Measurements from ENCODE around the gene INTS1. TPM values are rescaled to one million over a fixed set of nuclear protein-coding genes. Genes with fewer than 3 reads are reported as not detected.

INTS1 gene
- total RNA-seq, 1 donor from 2014 or later = 97.9 TPM

DNA sequence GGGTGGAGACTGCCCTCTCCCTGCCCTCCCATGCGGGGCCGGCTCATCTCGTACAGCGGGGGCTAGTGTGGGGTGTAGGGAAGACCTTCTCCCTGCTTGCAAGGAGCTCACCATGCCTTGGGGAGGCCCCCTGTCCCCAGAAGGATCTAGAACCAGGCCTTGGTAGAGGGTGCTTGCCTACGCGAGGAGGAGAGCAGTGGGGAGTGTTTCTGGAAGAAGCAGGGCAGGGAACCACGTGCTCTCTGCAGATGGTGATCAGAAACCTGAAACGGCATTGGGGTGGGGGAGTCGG is 29.0 kb upstream of the INTS1 start:
- Mint-ChIP-seq H3K27ac (peak overlapping the region; percentile 94), H3K4me3 (peak overlapping the region; percentile 89), H3K4me1 (ENCODE audit: low read depth) (peaks cover 18% of the 10 kb centered on the region), H3K9me3 (no peaks in the 10 kb centered on the region), H3K27me3 (ENCODE audit: insufficient read depth) (no peaks in the 10 kb centered on the region), H3K36me3 (ENCODE audit: low read depth) (peaks cover 4% of the 10 kb centered on the region)
- no peak for DNase-seq (ENCODE audit: low spot score)
- intact Hi-C loops (cut with micrococcal nuclease) = loop anchor here (2.0 to 5.0 kb wide), 2 partner anchors 20 to 989 kb away; no protein-coding TSS in a partner anchor

DNA sequence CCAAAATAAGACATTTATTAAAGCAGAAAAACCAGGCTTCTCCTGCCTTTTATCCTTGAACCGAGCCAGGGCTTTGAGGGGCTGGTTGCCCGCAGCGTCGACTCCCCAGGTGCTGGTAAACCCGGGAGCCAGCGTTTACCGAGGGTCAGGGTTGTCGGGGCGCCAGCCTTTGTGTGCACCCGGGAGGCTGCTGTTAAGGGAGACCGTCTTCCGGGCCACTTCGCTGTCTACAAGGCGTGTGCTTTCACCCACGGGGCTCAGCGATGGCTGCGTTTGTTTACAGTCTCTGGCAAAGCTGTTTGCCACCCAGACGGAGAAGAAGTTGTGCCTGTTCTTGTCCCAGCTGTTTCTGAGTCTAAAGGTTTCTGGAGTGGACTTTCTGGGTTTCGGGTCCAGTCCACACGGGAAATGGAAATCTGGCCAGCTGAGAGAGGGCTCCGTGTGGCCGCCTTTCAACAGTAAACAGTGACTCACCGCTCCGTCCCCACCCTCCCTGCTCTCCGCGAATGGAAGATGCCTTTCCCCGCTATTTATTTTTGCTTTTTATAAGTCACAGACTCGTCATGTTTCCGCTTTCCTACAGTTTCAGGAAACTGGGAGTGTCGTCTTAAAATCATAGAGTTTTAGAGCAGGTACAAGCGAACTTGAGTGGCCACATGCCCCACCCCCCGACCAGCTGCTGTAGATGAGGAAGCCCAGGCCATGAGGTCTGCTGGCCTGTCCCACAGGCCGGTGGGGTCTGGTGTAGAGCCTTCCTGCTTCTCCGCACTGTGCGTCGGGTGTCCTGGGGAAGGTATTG is 28.5 kb upstream of the INTS1 start:
- intact Hi-C loops (cut with micrococcal nuclease) = loop anchor here (1.0 to 5.0 kb wide), 4 partner anchors 20 to 990 kb away; partner anchors contain the start of genes MICALL2 and PSMG3
- Mint-ChIP-seq H3K4me3 (peak overlapping the region; percentile 89), H3K27ac (peak overlapping the region; percentile 94), H3K9me3 (no peaks in the 10 kb centered on the region), H3K36me3 (ENCODE audit: low read depth) (peaks cover 4% of the 10 kb centered on the region), H3K27me3 (ENCODE audit: insufficient read depth) (no peaks in the 10 kb centered on the region), H3K4me1 (ENCODE audit: low read depth) (peaks cover 18% of the 10 kb centered on the region)
- peak; percentile 40 for DNase-seq (ENCODE audit: low spot score)

DNA sequence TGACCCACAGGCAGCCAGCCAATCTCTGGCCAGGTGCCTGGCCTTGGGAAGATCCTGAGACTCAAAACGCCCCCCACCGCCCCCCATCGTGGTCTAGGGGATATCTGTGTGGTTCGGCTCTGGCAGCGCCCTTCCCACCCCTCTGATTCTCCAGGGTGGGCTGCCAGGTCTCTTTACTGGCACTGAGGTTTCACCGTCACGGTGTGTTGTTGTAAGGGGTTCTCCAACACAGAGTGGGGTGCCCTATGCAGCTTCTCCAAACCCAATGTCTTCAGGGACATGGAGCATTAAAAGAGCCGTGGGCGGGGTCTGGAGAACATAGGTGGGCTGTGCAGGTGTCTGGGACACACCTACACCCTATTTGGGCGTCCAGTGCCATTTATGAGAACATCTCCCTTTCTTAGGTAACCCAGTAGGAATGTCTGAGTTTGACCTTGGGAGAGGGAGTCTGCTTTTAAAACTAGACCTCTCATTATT is 27.8 kb upstream of the INTS1 start:
- Mint-ChIP-seq H3K27ac (peak overlapping the region; percentile 94), H3K9me3 (no peaks in the 10 kb centered on the region), H3K4me1 (ENCODE audit: low read depth) (peaks cover 18% of the 10 kb centered on the region), H3K27me3 (ENCODE audit: insufficient read depth) (no peaks in the 10 kb centered on the region), H3K36me3 (ENCODE audit: low read depth) (peaks cover 4% of the 10 kb centered on the region), H3K4me3 (peak overlapping the region; percentile 89)
- DNase-seq (ENCODE audit: low spot score) = no peak
- intact Hi-C loops (cut with micrococcal nuclease) = loop anchor here (1.0 to 5.0 kb wide), 4 partner anchors 19 to 990 kb away; partner anchors contain the start of genes MICALL2 and PSMG3

DNA sequence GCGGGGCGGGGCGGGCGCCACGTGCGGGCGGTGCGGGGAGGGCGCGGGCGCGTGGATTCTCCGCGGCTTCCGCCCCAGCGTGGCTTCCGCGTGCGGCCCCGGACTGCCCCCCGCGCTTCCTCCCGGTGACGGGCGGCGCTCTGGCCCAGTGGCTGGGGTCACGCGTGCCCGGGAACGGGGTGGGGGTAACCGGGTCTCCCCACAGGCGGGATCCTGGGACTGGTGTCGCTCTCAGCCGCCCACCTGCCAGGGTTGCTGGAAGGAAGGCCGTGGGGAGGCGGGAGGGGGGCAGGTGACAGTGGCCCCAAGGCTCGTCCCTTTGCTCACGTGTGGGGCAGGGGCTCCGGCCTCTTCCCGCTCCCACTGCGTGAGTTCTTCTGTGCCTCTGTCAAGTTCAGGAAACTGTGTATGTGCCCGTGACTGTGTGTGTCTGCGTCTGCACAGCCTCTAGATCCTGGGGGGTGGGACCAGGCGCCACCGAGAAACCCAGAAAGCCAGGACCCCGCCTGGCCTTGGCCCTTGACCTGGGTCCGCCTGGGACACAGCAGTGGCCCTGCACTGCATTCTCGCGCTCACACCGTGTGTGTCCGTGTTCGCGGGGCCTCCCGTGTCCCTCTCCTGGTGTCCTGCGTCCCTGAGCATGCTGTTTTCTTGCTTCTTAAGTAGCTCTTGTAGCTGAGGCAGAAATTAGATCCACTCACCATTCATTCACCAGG is 27.2 kb upstream of the INTS1 start:
- intact Hi-C loops (cut with micrococcal nuclease) = loop anchor here (5.0 kb wide), 1 partner anchor 991 kb away; no protein-coding TSS in a partner anchor
- H3K4me1 Mint-ChIP-seq (ENCODE audit: low read depth) = peaks cover 18% of the 10 kb centered on the region
- H3K36me3 Mint-ChIP-seq (ENCODE audit: low read depth) = peaks cover 3% of the 10 kb centered on the region
- peak; percentile 41 for DNase-seq (ENCODE audit: low spot score)
- peak overlapping the region; percentile 94 for H3K27ac Mint-ChIP-seq
- H3K9me3 Mint-ChIP-seq = no peaks in the 10 kb centered on the region
- H3K27me3 Mint-ChIP-seq (ENCODE audit: insufficient read depth) = peaks cover 5% of the 10 kb centered on the region
- peak overlapping the region; percentile 89 for H3K4me3 Mint-ChIP-seq

DNA sequence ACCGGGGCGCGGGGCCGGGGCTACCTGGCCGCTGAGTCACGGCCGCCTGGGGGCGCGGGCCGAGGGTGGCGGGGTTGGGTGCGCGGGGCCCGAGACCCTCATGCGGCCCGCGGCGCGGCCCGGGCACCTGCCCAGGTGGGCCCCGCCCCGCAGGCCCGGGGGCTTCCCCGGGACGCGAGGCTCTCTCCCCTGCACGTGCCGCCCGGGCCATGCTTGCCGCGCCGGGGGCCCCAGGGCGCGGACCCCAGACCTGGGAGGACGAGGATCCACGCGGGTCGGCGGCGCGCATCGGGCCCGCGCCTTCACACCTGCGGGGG is 26.7 kb upstream of the INTS1 start:
- no peak for DNase-seq (ENCODE audit: low spot score)
- Mint-ChIP-seq H3K27me3 (ENCODE audit: insufficient read depth) (peaks cover 6% of the 10 kb centered on the region), H3K4me3 (no peak overlapping the region), H3K36me3 (ENCODE audit: low read depth) (peaks cover 3% of the 10 kb centered on the region), H3K27ac (no peak overlapping the region), H3K9me3 (no peaks in the 10 kb centered on the region), H3K4me1 (ENCODE audit: low read depth) (peaks cover 18% of the 10 kb centered on the region)
- intact Hi-C loops (cut with micrococcal nuclease) = loop anchor here (1.0 to 5.0 kb wide), 2 partner anchors 27 to 991 kb away; partner anchors contain the start of gene INTS1

DNA sequence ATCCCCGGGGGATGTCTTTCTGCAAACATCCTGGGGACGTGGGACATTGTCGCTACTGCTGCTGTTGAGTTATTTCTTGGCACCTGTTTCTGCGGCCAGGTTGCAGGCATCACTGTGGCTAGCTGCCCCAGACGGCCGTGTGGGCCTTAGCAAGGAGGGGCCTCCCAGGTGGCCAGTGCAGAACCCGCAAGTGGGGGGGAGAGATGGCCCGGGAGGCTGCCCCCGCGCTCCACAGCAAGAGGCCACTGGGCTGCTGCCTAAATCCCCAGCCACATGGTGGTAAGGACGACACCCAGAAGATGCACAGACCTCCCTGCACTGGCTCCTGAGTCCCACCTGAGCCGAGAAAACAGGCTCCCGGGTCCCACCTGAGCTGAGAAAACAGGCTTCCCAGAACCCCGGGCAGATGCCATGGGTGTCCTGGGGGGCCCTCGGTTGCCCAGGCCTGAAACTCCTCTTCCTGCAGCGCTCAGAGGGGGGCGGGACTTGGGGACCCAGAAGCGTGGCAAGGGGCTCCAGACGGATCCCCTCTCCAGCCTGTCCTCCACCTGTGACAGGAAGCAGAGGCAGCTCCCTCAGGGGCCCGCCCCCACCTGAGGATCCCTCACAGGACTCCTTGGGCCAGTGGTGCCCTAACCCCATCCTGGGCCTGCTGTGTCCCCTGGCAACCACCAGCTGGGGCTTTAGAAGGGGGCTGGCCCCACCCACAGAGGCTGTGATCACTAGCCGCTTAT is 25.4 kb upstream of the INTS1 start:
- Mint-ChIP-seq H3K4me3 (peak overlapping the region; percentile 72), H3K9me3 (no peaks in the 10 kb centered on the region), H3K36me3 (ENCODE audit: low read depth) (peaks cover 3% of the 10 kb centered on the region), H3K27ac (peak overlapping the region; percentile 23), H3K4me1 (ENCODE audit: low read depth) (peaks cover 18% of the 10 kb centered on the region), H3K27me3 (ENCODE audit: insufficient read depth) (peaks cover 13% of the 10 kb centered on the region)
- no peak for DNase-seq (ENCODE audit: low spot score)
- intact Hi-C loops (cut with micrococcal nuclease) = loop anchor here (1.0 to 5.0 kb wide), 2 partner anchors 25 to 993 kb away; partner anchors contain the start of gene INTS1

DNA sequence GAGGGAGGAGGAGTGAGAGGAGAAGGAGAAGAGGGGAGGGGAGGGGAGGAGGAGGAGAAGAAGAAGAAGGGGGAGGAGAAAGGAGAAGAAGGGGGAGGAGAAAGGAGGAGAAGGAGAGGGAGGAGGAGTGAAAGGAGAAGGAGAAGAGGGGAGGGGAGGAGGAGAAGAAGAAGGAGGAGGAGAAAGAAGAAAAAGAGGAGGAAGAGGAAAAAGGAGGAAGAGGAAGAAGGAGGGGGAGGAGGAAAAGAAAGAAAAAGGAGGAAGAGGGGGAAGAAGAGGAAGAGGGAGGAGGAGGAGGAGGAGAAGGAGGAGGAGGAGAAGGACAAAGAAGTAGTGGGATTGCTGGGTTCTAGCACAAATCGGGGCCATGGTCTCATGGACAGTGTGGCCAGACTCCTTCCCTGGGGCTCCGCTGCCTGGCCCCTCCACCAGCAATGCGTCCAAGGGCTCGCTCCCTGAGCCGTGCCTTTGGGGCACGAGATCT is 22.1 kb upstream of the INTS1 start:
- H3K27ac Mint-ChIP-seq = no peak overlapping the region

DNA sequence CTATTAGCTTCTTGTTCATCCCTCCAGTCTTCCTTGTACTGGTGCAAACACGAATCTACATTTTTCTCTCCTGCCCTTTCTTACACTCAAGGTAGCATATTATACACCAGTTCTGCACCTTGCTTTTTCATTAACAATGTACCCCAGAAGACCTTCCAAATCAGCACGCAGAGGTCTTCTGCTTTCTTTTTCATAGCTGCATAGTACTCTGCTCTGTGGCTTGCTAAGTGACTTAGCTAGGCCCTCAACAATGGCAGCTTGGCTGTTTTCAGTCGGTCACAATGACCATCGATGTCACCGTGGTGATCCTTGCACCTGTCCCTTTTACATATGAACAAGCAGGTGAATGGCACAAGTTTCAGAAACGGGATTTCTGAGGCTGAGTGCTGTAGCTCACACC is 21.2 kb upstream of the INTS1 start:
- H3K27ac Mint-ChIP-seq = no peak overlapping the region
- intact Hi-C loops (cut with micrococcal nuclease) = no loop called here
- H3K27me3 Mint-ChIP-seq (ENCODE audit: insufficient read depth) = peaks cover 13% of the 10 kb centered on the region

More for the DNA sequence above, 22.1 kb upstream of the INTS1 start:
- peaks cover 13% of the 10 kb centered on the region for H3K27me3 Mint-ChIP-seq (ENCODE audit: insufficient read depth)
- H3K4me3 Mint-ChIP-seq = no peak overlapping the region
- intact Hi-C loops (cut with micrococcal nuclease) = no loop called here
- H3K4me1 Mint-ChIP-seq (ENCODE audit: low read depth) = no peaks in the 10 kb centered on the region
- H3K9me3 Mint-ChIP-seq = no peaks in the 10 kb centered on the region
- no peaks in the 10 kb centered on the region for H3K36me3 Mint-ChIP-seq (ENCODE audit: low read depth)
- DNase-seq (ENCODE audit: low spot score) = no peak

DNA sequence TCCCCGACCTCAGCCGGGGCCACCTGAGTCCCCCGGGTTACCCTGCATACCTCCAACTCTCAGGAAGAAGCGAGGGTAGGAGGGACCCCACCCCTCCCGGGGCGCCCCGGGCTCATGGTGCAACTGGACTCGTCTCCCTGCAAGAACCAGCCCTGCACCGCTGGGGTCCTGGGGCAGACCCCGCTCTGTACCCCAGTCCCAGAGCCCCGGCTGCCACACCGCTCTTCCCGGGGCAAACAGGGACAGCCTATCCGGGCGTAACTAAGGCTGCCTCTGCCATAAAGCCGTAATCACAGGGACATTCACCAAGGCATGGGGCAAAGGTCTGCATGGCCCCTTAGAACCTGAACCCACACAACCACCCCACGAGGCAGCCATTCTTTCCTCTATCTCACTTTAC is 19.7 kb upstream of the INTS1 start:
- Mint-ChIP-seq H3K4me1 (ENCODE audit: low read depth) (no peaks in the 10 kb centered on the region), H3K27me3 (ENCODE audit: insufficient read depth) (peaks cover 13% of the 10 kb centered on the region), H3K36me3 (ENCODE audit: low read depth) (no peaks in the 10 kb centered on the region), H3K4me3 (no peak overlapping the region), H3K27ac (no peak overlapping the region), H3K9me3 (peaks cover 7% of the 10 kb centered on the region)
- intact Hi-C loops (cut with micrococcal nuclease) = no loop called here
- no peak for DNase-seq (ENCODE audit: low spot score)

More for the DNA sequence above, 21.2 kb upstream of the INTS1 start:
- no peak for DNase-seq (ENCODE audit: low spot score)
- no peak overlapping the region for H3K4me3 Mint-ChIP-seq
- H3K4me1 Mint-ChIP-seq (ENCODE audit: low read depth) = no peaks in the 10 kb centered on the region
- no peaks in the 10 kb centered on the region for H3K9me3 Mint-ChIP-seq
- H3K36me3 Mint-ChIP-seq (ENCODE audit: low read depth) = no peaks in the 10 kb centered on the region

DNA sequence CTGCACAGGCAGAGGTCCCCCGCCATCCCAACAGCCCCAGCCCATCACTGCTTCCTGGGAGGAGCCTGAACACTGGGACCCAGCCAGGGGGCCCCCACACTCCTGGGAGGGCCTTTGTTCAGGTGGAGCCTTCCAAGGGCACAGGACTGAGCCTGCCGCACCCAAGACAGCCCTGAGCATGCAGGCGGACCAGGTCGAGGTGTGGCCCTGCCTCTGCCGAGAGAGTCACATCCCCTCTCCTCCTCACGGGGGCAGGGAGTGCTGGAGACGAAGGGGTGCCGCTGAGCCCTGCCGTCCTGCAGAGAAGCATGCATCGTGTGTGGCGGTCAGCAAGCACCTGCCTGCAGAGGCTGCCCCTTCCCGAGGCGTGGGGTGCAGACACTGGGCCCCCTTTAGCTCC is 19.0 kb upstream of the INTS1 start:
- peaks cover 7% of the 10 kb centered on the region for H3K9me3 Mint-ChIP-seq
- no peak for DNase-seq (ENCODE audit: low spot score)
- H3K4me1 Mint-ChIP-seq (ENCODE audit: low read depth) = no peaks in the 10 kb centered on the region
- peaks cover 13% of the 10 kb centered on the region for H3K27me3 Mint-ChIP-seq (ENCODE audit: insufficient read depth)
- intact Hi-C loops (cut with micrococcal nuclease) = no loop called here
- no peak overlapping the region for H3K4me3 Mint-ChIP-seq
- no peaks in the 10 kb centered on the region for H3K36me3 Mint-ChIP-seq (ENCODE audit: low read depth)
- no peak overlapping the region for H3K27ac Mint-ChIP-seq

DNA sequence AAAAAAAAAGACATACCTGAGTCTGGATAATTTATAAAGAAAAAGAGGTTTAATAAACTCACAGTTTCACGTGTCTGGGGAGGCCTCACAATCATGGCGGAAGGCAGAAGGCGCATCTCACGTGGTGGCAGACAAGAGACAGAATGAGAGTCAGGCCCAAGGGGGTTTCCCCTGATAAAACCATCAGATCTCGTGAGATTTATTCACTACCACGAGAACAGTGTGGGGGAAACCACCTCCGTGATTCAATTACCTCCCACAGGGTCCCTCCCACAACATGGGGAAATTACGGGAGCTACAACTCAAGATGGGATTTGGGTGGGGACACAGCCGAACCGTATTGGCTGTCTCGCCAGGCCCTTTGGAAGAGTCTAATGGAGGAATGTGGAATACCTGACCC is 17.3 kb upstream of the INTS1 start:
- Mint-ChIP-seq H3K27me3 (ENCODE audit: insufficient read depth) (peaks cover 7% of the 10 kb centered on the region), H3K9me3 (peaks cover 7% of the 10 kb centered on the region), H3K4me1 (ENCODE audit: low read depth) (no peaks in the 10 kb centered on the region), H3K36me3 (ENCODE audit: low read depth) (no peaks in the 10 kb centered on the region), H3K27ac (no peak overlapping the region), H3K4me3 (no peak overlapping the region)
- DNase-seq (ENCODE audit: low spot score) = no peak
- intact Hi-C loops (cut with micrococcal nuclease) = no loop called here

DNA sequence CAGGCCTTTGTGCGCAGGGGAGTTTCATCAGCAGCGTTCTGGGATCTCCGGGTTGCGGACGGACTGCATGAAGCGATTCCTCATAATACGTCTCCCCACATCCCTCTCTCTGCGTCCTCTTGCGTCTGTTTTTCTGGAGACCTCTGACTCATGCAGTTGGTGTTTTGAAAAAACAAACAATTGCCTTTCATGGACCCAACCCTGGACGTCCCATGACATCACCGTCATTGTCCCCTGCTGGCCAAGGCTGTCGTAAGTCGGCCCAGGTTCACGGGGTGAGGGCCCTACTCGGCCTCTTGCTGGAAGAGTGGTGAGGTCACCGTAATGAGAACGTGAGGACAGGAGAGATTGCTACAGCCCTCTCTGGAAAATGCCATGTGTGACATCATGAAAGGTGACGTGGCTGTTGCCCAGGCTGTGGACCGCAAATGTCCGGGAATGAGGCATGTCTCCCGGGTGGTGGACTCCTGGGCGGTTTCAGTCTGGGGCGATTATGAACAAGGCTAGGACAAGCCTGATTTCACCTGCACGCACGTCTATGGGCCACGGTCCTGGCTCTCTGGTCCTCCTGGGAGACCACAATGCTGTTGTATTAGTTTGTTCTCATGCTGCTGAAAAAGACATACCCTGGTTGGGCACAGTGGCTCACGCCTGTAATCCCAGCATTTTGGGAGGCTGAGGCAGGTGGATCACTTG is 16.5 kb upstream of the INTS1 start:
- H3K27me3 Mint-ChIP-seq (ENCODE audit: insufficient read depth) = peaks cover 4% of the 10 kb centered on the region
- H3K4me3 Mint-ChIP-seq = no peak overlapping the region
- peaks cover 7% of the 10 kb centered on the region for H3K9me3 Mint-ChIP-seq
- DNase-seq (ENCODE audit: low spot score) = no peak
- H3K36me3 Mint-ChIP-seq (ENCODE audit: low read depth) = no peaks in the 10 kb centered on the region
- H3K27ac Mint-ChIP-seq = no peak overlapping the region
- no peaks in the 10 kb centered on the region for H3K4me1 Mint-ChIP-seq (ENCODE audit: low read depth)
- intact Hi-C loops (cut with micrococcal nuclease) = no loop called here

Data from activated T-helper 1 cell treated with anti-CD3 and anti-CD28 coated beads, Interleukin-12 subunit alpha, Interleukin-12 subunit beta, Interleukin-2, Interleukin-4 antibody, amounts not matched to agents 30 ng/mL and 10 ng/mL and 1 ng/mL, durations not matched to agents 14 hours and 24 hours and 36 hours (primary cell).